CD8-positive, alpha-beta memory T cell (primary cell): ENCODE measurements around the gene NDUFS5. TPM values are rescaled to one million over a fixed set of nuclear protein-coding genes. Genes with fewer than 3 reads are reported as not detected.
A peak's percentile ranks its signal among the peaks of the same experiment; 100 is the strongest.

Experiments used
- CTCF ChIA-PET: fragments of 350-600 bp; sonication (Branson Sonifier 250); formaldehyde crosslinking; loops from one replicate; lab custom pipeline; 2021; ENCODE audit warnings: antibody characterized with exemption; lab: Charles Lee
- POLR2A ChIA-PET: fragments of 350-600 bp; sonication (Branson Sonifier 250); formaldehyde crosslinking; loops from one replicate; lab custom pipeline; 2021; ENCODE audit warnings: antibody characterized with exemption; lab: Charles Lee
- DNase-seq, 5 donors: peaks; one replicate each; pipeline versions ENCODE4 v3.0.0 to v3.0.0-alpha.2; 2020 to 2022; ENCODE audit warnings: mixed read lengths in 1 of 5
- H3K27ac ChIP-seq: one replicate; pipeline ENCODE4 v1.7.0; 2013; ENCODE audit warnings: low read depth, mild to moderate bottlenecking, low read length, moderate library complexity
- H3K27me3 ChIP-seq: 2 replicates; pipeline ENCODE4 v1.7.0; 2013; ENCODE audit warnings: low read length, mild to moderate bottlenecking; ENCODE audit not compliant: insufficient read depth, poor library complexity, severe bottlenecking
- H3K36me3 ChIP-seq: 2 replicates; pipeline ENCODE4 v1.7.0; 2013; ENCODE audit warnings: mild to moderate bottlenecking, low read length, moderate library complexity; ENCODE audit not compliant: insufficient read depth
- H3K4me1 ChIP-seq: 2 replicates; pipeline ENCODE4 v1.7.0; 2013; ENCODE audit warnings: mild to moderate bottlenecking, low read length, moderate library complexity; ENCODE audit not compliant: insufficient read depth
- H3K4me3 ChIP-seq: 2 replicates; pipeline ENCODE4 v1.7.0; 2013; ENCODE audit warnings: mild to moderate bottlenecking, low read length
- H3K9me3 ChIP-seq: 2 replicates; pipeline ENCODE4 v1.7.0; 2013; ENCODE audit warnings: mild to moderate bottlenecking, low read length
- H3K27ac Mint-ChIP-seq, 8 donors: one replicate each; pipeline ENCODE4 v1.8.0; 2020 to 2021; ENCODE audit warnings: mixed read lengths in 8 of 8, mild to moderate bottlenecking in 6 of 8, inconsistent platforms in 3 of 8, moderate library complexity in 3 of 8
- H3K27me3 Mint-ChIP-seq, 2 donors: one replicate each; pipeline ENCODE4 v1.8.0; 2020 to 2021; ENCODE audit warnings: mixed read lengths in 2 of 2, mild to moderate bottlenecking in 1 of 2, moderate library complexity in 1 of 2
- H3K36me3 Mint-ChIP-seq, 3 donors: one replicate each; pipeline ENCODE4 v1.8.0; 2020 to 2021; ENCODE audit warnings: mixed read lengths in 3 of 3, inconsistent platforms in 1 of 3, mild to moderate bottlenecking in 1 of 3
- H3K4me1 Mint-ChIP-seq, 3 donors: one replicate each; pipeline ENCODE4 v1.8.0; 2020 to 2021; ENCODE audit warnings: mixed read lengths in 3 of 3, inconsistent platforms in 1 of 3, mild to moderate bottlenecking in 1 of 3
- H3K4me3 Mint-ChIP-seq, 7 donors: one replicate each; pipeline ENCODE4 v1.8.0; 2020 to 2021; ENCODE audit warnings: mixed read lengths in 7 of 7, mild to moderate bottlenecking in 6 of 7, moderate library complexity in 4 of 7, inconsistent platforms in 2 of 7
- H3K9me3 Mint-ChIP-seq, 5 donors: one replicate each; pipeline ENCODE4 v1.8.0; 2020 to 2022; ENCODE audit warnings: mixed read lengths in 5 of 5, mild to moderate bottlenecking in 3 of 5, moderate library complexity in 2 of 5, inconsistent platforms in 1 of 5
- polyA plus RNA-seq: library from polyadenylated mRNA; unstranded; fragments of 300-500 nt; fragmentation: Illumina TruSeq; gene quantifications from one replicate; pipeline ENCODE4 v1.2.3, GENCODE V29; 2021
- total RNA-seq, 2 experiments: library from RNA; stranded (reverse); gene quantifications; one replicate each; pipeline ENCODE4 v1.2.3, GENCODE V29; 2021

Gene NDUFS5
- total and polyA plus RNA-seq, 3 experiments from 2014 or later: 174 to 594 (median 192) TPM

GRCh38 chr1:39082811-39083576 lies 56.8 kb downstream of the NDUFS5 start:
- H3K27me3 ChIP-seq: peaks cover 17% of the 10 kb centered on the region
- H3K9me3 ChIP-seq: no peaks in the 10 kb centered on the region
- peak overlapping the region in 1 of 8 donors; percentile 45 for H3K27ac Mint-ChIP-seq
- ChIA-PET POLR2A (no interaction called here), CTCF (interaction anchor here (1.1 to 2.1 kb wide), 2 partner anchors 9 to 16 kb away, joined by 3 to 10 read pairs; no protein-coding TSS in a partner anchor)
- H3K27me3 Mint-ChIP-seq: peaks cover 37 to 40% of the 10 kb centered on the region in 2 donors
- H3K4me1 ChIP-seq: no peaks in the 10 kb centered on the region
- H3K27ac ChIP-seq: no peak overlapping the region
- peaks cover 0 to 13% (median 12%) of the 10 kb centered on the region in 3 donors for H3K4me1 Mint-ChIP-seq
- H3K36me3 ChIP-seq: no peaks in the 10 kb centered on the region
- H3K36me3 Mint-ChIP-seq: peaks cover 0 to 1% (median 0%) of the 10 kb centered on the region in 3 donors
- no peak overlapping the region for H3K4me3 ChIP-seq
- peak overlapping the region; percentile 50 to 88 (median 73) for H3K4me3 Mint-ChIP-seq
- DNase-seq: no peak
- H3K9me3 Mint-ChIP-seq: no peaks in the 10 kb centered on the region

- Histone ChIP-seq H3K27ac (no peak overlapping the region), H3K4me1 (no peaks in the 10 kb centered on the region), H3K27me3 (peaks cover 17% of the 10 kb centered on the region), H3K36me3 (no peaks in the 10 kb centered on the region), H3K4me3 (no peak overlapping the region), H3K9me3 (no peaks in the 10 kb centered on the region)
- Mint-ChIP-seq H3K4me3 (peak overlapping the region in 2 of 7 donors; percentile 2 to 61), H3K4me1 (peaks cover 0 to 13% (median 12%) of the 10 kb centered on the region in 3 donors), H3K27me3 (peaks cover 37 to 40% of the 10 kb centered on the region in 2 donors), H3K27ac (no peak overlapping the region), H3K36me3 (peaks cover 0 to 1% (median 0%) of the 10 kb centered on the region in 3 donors), H3K9me3 (no peaks in the 10 kb centered on the region)
- POLR2A ChIA-PET: no interaction called here
- CTCF ChIA-PET: interaction anchor here (2.1 kb wide), 1 partner anchor 8 kb away, joined by 10 read pairs; no protein-coding TSS in a partner anchor
- DNase-seq: no peak
Observed at GRCh38 chr1:39084191-39084590, 58.0 kb downstream of the NDUFS5 start.

Other genes starting within 250 kb of the NDUFS5 start
- gene RRAGC, start 166.6 kb upstream of the NDUFS5 start, total RNA-seq: 10 to 100 TPM; 20.6 to 21.9 TPM
- gene RRAGC, start 166.6 kb upstream of the NDUFS5 start, polyA plus RNA-seq: 10.3 TPM
- 10 to 100 TPM; 63.4 to 74.3 TPM for gene MYCBP, start 153.0 kb upstream of the NDUFS5 start, total RNA-seq
- 63.9 TPM for gene MYCBP, start 153.0 kb upstream of the NDUFS5 start, polyA plus RNA-seq
- not detected for gene GJA9, start 144.8 kb upstream of the NDUFS5 start, total RNA-seq
- gene GJA9, start 144.8 kb upstream of the NDUFS5 start, polyA plus RNA-seq: not detected
- gene RHBDL2, start 84.5 kb upstream of the NDUFS5 start, total RNA-seq: not detected
- gene RHBDL2, start 84.5 kb upstream of the NDUFS5 start, polyA plus RNA-seq: not detected
- gene AKIRIN1, start 35.1 kb upstream of the NDUFS5 start, total RNA-seq: 10 to 100 TPM; 82.6 to 84.2 TPM
- 118 TPM for gene AKIRIN1, start 35.1 kb upstream of the NDUFS5 start, polyA plus RNA-seq
- 100 to 1,000 TPM; 151 to 154 TPM for gene MACF1, start 178.3 kb downstream of the NDUFS5 start, total RNA-seq
- gene MACF1, start 178.3 kb downstream of the NDUFS5 start, polyA plus RNA-seq: 87.6 TPM